OCI-M1 (cell line): ENCODE results near the gene KATNAL2.
A peak's percentile ranks its signal among the peaks of the same experiment; 100 is the strongest.

Experiments used
- DNase-seq: peaks from one replicate; lab custom pipeline; 2025; lab: John Stamatoyannopoulos, UW

KATNAL2 gene

GRCh38 chr18:46917108-46917802 lies at the start of gene KATNAL2, which contains the start of gene PIAS2:
TSS of gene KATNAL2 (plus strand) at chr18:46917602. CDS start at chr18:46946873, 29,271 bp downstream.
TSS of gene PIAS2 (minus strand) at chr18:46917507. CDS start at chr18:46917345, 162 bp downstream.
- DNase-seq, result peak; percentile 88

GRCh38 chr18:46868169-46868921 lies 49.1 kb upstream of the KATNAL2 start:
- peak; percentile 44 for DNase-seq

- DNase-seq, result peak; percentile 8
Measured at GRCh38 chr18:46877329-46877987, 39.9 kb upstream of the KATNAL2 start.

- DNase-seq, result no peak
Measured at GRCh38 chr18:46883180-46883579, 34.2 kb upstream of the KATNAL2 start.

- no peak for DNase-seq
Measured at GRCh38 chr18:46886893-46887292, 30.5 kb upstream of the KATNAL2 start.

GRCh38 chr18:46888965-46889364 lies 28.4 kb upstream of the KATNAL2 start:
- DNase-seq, result peak; percentile 3

DNA sequence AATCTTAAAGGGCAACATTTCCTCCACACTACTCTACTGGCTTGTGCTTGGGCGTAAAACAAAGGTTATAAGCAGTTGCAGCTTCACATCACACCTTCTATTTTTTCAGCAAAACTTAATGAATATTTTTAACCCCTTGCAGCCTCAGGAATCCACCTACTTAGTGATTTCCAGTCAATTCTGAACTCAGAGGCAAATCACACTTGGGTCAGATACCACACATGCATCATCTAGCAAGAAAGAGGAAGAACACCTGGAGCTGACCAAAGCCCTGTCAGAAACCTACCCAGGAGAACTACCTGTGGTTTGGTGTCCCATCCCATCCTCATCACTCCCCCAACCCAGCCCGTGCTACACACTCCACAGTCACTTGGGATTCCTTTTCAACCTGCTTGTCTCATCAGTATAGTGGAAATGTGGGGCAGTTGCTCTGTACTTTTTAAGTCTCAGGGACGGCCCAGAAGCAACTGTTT lies 25.6 kb upstream of the KATNAL2 start:
- no peak for DNase-seq

- DNase-seq, result no peak
Measured at GRCh38 chr18:46892842-46893241, 24.6 kb upstream of the KATNAL2 start.

- DNase-seq, result peak; percentile 22
Measured at GRCh38 chr18:46893360-46893759, 24.0 kb upstream of the KATNAL2 start.

DNA sequence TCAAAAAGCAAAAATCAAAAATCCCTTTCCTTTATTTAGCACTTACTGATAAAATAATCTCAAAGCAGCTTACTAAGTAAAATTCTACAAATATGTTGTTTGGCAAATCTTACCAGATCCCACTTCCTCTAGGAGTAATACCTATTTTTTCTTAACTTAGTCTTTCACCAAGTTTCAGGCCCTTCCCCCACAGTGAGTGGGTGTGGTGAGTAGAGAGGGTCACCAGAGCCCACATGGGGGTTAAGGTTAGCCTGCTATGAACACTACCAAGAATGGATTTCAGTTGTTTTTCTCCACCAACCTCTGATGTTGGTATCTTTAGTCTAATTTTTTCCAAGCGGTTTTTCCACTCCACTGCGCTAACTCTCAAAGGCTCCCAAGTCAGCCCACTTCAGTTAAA lies 23.3 kb upstream of the KATNAL2 start:
- peak; percentile 4 for DNase-seq

DNA sequence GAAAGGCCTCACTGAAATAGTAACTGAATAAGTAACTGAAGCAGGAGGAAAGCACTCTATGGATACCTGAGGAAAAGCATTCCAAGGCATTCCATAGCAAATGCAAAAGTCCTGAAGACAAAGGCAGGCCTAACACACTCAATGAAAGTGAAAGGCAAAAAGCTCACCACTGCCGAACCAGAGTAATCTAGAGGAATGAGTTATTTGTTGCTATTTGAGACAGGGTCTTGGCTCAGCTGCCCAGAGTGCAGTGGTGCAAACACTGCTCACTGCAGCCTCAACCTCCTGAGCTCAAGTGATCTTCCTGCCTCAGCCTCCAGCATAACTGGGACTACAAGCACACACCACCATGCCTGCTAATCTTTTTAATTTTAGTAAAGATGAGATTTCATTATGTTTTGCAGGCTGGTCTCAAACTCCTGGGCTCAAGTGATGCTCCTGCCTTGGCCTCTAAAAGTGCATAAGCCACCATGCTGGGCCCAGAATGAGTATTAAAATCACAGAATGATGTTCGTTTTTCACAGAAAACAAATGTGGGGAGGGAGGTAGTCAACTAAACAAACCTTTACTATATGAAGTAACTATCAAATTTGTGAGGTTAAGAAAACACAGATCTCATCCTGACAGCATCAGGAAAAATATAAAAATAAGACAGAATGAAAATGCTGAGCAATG lies 18.0 kb upstream of the KATNAL2 start:
- peak; percentile 37 for DNase-seq

- DNase-seq, result no peak
Measured at GRCh38 chr18:46903406-46903805, 14.0 kb upstream of the KATNAL2 start.

DNA sequence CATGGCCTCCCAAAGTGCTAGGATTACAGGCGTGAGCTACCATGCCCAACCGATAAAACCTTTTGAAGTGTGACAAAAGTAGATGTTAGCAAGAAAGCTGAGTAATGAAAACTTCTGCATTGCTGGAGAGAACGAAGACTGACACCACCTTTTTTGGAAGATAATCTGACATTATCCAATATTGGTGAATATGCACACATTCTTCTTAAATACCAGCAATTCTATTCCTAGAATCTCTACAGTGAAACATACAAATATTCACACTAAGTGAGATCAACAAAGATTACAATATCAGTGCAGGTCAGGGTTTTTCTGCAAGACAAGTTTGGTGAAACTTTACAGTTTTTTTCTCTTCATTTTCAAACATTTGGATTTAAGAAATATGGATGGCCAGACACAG lies 7.9 kb upstream of the KATNAL2 start:
- DNase-seq, result no peak

- DNase-seq, result no peak
Measured at GRCh38 chr18:46910856-46911255, 6.5 kb upstream of the KATNAL2 start.

GRCh38 chr18:46915800-46916550 lies 1.4 kb upstream of the KATNAL2 start:
- no peak for DNase-seq

DNA sequence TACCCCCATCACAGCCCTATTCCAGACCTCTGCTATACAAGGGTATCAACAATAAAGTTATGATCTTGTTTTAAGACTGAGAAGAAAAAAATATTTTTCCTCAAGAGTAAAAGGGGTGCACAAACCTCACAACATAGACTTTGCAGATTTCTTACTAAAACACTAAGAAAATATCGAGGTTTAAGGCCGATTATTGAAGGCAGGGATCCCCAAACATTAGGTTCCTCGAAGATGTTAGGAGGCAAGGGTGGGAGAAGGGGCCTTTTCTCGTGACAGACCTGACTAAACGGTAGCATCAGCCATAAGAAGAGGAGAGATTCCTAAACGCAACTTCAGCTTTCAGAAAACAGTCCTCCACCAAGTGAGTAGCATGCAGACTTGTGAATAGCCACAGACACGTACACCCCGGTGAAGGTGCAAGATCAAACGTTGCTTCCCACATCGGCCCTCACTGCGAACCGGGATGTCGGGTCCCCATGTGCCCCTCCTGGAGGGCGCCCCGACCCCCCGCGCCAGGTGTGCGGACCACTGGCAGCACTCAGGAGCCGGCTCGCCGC lies 773 bp upstream of the KATNAL2 start:
- DNase-seq, result peak; percentile 75

- peak; percentile 70 for DNase-seq
Measured at GRCh38 chr18:46917803-46918600, 600 bp downstream of the KATNAL2 start.

- no peak for DNase-seq
Measured at GRCh38 chr18:46920067-46920466, 2.7 kb downstream of the KATNAL2 start.

- peak; percentile 28 for DNase-seq
Measured at GRCh38 chr18:46920653-46921052, 3.3 kb downstream of the KATNAL2 start.

GRCh38 chr18:46939337-46939963 lies 22.0 kb downstream of the KATNAL2 start:
- no peak for DNase-seq
